Muscle of leg (tissue), 11 donors: ENCODE results near the gene KRTAP1-1. TPM values are rescaled to one million over a fixed set of nuclear protein-coding genes. Genes with fewer than 3 reads are reported as not detected.
"Not testable (repeated sequence)": the region's sequence is repeated elsewhere in the genome, so short reads cannot be mapped to it uniquely, and the experiment has no call there.

Experiments used
- DNase-seq: peaks from one replicate; pipeline ENCODE4 v3.0.0; 2013
- H3K27ac ChIP-seq: one replicate; pipeline ENCODE4 v1.5.1; 2013; ENCODE audit warnings: mild to moderate bottlenecking, low read length, control low read depth
- H3K27me3 ChIP-seq: one replicate; pipeline ENCODE4 v1.6.1; 2013; ENCODE audit warnings: low read length; ENCODE audit not compliant: control insufficient read depth, insufficient read depth
- H3K36me3 ChIP-seq: one replicate; pipeline ENCODE4 v1.6.1; 2013; ENCODE audit warnings: low read length; ENCODE audit not compliant: control insufficient read depth, insufficient read depth
- H3K4me1 ChIP-seq: one replicate; pipeline ENCODE4 v1.6.1; 2013; ENCODE audit warnings: low read length; ENCODE audit not compliant: control insufficient read depth, insufficient read depth
- H3K4me3 ChIP-seq: one replicate; pipeline ENCODE4 v1.5.1; 2013; ENCODE audit warnings: low read length, control low read depth
- H3K9me3 ChIP-seq: replicated peaks from 2 replicates; pipeline ENCODE4 v1.6.1; 2013; ENCODE audit warnings: low read depth, low read length; ENCODE audit not compliant: control insufficient read depth
- WGBS: methylation state at CpG from one replicate; pipeline ENCODE4 v1.1.5; 2013; ENCODE audit warnings: missing lambda C conversion rate; ENCODE audit not compliant: insufficient coverage; 5-methylcytosine and 5-hydroxymethylcytosine counted together
- polyA plus RNA-seq, 8 donors: library from polyadenylated mRNA; unstranded; fragments of 120-200 nt; gene quantifications; one replicate each; pipeline versions ENCODE4 v1.2.1 to v1.2.3, GENCODE V29; 2013; ENCODE audit warnings: inconsistent platforms in 1 of 8, low replicate concordance in 1 of 8; ENCODE audit not compliant: insufficient read length in 8 of 8, insufficient read depth in 1 of 8
- total RNA-seq: library from RNA; stranded (reverse); fragments of 120-200 nt; gene quantifications from one replicate; pipeline ENCODE4 v1.2.4, GENCODE V29; 2013

Gene KRTAP1-1
- total and polyA plus RNA-seq, 9 donors, result not detected

DNA sequence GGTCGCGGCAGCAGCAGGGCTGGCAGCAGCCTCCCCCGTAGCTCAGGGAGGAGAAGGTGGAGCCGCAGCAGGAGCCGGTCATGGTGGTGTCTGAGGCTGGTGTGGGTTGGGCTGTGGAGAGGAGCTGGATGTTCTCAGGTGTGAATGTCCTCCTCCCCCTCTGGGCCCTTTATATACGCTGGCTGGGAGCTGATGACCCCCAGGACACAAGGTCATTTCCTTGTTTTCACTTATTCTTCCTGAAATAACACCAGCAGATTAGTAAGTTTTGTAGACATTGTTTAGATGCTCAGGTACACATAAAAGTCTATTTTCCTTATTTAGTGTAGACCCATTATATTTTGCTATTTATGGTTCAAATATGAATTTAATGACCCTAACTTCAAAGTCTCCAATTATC is 13.9 kb upstream of the KRTAP1-1 start, which contains the start of gene KRTAP2-2:
TSS of gene KRTAP2-2 (minus strand) at position 101 of the 400 bp plus-strand sequence. CDS start at position 82, 19 bp downstream.
- not testable (repeated sequence) for H3K9me3 ChIP-seq, DNase-seq, H3K4me3 ChIP-seq, H3K4me1 ChIP-seq, H3K27me3 ChIP-seq, H3K36me3 ChIP-seq, H3K27ac ChIP-seq
- WGBS, result no CpG with 5 or more reads among the region's 6 CpGs

DNA sequence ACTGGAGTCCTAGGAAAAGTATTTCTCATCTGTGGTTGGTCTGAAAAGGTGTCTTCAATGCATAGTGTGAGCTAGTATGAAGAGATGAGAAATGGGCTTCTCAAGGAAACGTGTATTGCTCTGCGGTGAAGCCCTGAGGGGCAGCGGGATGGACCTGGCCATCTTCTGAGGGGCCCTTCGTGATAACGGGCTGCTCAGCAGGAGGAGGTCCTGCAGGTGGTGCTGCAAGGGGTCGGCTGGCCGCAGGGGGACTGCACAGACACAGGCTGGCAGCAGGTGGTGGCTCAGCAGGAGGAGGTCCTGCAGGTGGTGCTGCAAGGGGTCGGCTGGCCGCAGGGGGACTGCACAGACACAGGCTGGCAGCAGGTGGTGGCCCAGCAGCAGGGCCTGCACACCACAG is 13.3 kb upstream of the KRTAP1-1 start:
- not testable (repeated sequence) for H3K9me3 ChIP-seq, H3K4me1 ChIP-seq, H3K36me3 ChIP-seq, DNase-seq, H3K4me3 ChIP-seq, H3K27me3 ChIP-seq, H3K27ac ChIP-seq
- WGBS, result 64% methylated on average over 2 of the region's 9 CpGs

DNA sequence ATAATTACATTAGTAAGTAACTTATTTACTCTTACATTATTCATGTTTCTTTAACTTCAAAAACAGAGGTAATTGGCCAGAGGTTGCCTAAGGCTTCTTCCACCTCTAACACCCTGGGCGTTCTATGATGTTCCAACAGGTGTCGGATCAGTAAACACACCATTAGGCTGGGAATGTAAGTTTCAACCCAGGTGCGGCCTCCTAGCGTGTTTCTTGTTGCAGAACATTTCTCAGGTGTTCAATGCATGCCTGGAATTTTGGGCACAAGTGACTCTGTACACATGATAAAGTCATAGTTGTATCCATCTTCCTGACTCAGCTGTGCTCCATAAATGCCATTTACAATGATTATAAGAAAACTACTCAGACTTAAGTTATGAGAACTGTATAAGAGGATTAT is 12.8 kb upstream of the KRTAP1-1 start:
- peaks cover 2% of the 10 kb centered on the region for H3K27me3 ChIP-seq
- H3K9me3 ChIP-seq, result no peaks in the 10 kb centered on the region
- no peaks in the 10 kb centered on the region for H3K4me1 ChIP-seq
- 79% methylated on average over 4 of the region's 4 CpGs for whole genome bisulfite sequencing
- H3K4me3 ChIP-seq, result no peak overlapping the region
- DNase-seq, result no peak
- H3K36me3 ChIP-seq, result no peaks in the 10 kb centered on the region
- H3K27ac ChIP-seq, result no peak overlapping the region

DNA sequence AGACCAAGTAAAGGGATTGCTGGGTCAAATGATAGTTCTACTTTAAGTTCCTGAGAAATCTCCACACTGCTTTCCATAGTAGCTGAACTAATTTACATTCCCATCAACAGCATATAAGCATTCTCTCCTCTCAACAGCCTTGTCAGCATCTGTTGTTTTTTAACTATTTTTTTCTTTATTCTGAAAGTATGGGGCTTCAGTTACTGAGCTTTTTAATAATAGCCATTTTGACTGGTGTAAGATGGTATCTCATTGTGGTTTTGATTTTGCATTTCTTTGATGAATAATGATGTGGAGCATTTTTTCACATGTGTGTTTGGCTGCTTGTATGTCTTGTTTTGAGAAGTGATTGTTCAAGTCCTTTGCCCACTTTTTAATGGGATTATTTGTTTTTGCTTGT is 11.3 kb upstream of the KRTAP1-1 start:
- Histone ChIP-seq H3K4me3 (no peak overlapping the region), H3K27me3 (peaks cover 6% of the 10 kb centered on the region), H3K36me3 (no peaks in the 10 kb centered on the region), H3K27ac (no peak overlapping the region), H3K9me3 (no peaks in the 10 kb centered on the region), H3K4me1 (no peaks in the 10 kb centered on the region)
- no peak for DNase-seq

DNA sequence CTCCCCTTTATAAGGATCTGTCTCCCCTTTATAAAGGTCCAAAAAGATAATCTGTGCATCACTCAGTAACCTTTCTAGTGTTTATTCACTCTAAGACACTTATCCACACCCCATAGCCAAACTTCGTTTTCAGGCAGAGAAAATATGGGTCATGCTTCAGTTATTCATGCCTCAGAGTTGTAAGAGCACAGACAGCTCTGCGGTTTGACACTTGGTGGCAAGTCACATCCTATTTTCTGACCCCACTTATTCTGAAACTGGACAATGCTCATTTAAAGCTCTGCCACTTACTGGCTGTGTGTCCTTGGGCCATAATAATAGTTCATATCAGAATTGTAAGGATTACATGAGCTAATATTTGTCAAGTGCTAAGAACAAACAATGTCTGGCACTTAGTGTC is 7.9 kb upstream of the KRTAP1-1 start:
- no peaks in the 10 kb centered on the region for H3K36me3 ChIP-seq
- DNase-seq, result no peak
- peaks cover 6% of the 10 kb centered on the region for H3K27me3 ChIP-seq
- no peaks in the 10 kb centered on the region for H3K4me1 ChIP-seq
- H3K4me3 ChIP-seq, result no peak overlapping the region
- WGBS, result 70% methylated on average over 2 of the region's 2 CpGs
- no peak overlapping the region for H3K27ac ChIP-seq
- no peaks in the 10 kb centered on the region for H3K9me3 ChIP-seq

DNA sequence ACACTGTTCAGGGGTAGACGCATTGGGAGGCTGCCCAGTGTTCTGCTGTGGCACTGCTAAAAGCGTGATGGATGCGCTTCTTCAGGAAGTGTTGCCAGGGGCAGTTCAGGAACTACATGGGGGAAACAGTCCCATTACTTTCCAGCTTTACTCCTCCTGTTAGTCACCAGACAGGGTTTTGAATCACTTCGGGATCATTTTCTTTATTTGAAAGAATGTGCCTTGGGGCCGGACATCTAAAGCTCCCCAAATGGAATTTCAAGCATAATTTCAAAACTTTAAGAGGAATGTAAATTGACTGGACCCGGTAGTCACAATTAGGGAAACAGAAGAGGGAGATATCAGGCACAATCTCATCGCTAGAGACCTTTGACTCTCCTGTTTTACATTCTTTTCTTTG is 7.2 kb upstream of the KRTAP1-1 start:
- DNase-seq, result no peak
- Histone ChIP-seq H3K9me3 (no peaks in the 10 kb centered on the region), H3K4me3 (no peak overlapping the region), H3K27me3 (peaks cover 6% of the 10 kb centered on the region), H3K36me3 (no peaks in the 10 kb centered on the region), H3K27ac (no peak overlapping the region), H3K4me1 (no peaks in the 10 kb centered on the region)
- no CpG with 5 or more reads among the region's 7 CpGs for WGBS

DNA sequence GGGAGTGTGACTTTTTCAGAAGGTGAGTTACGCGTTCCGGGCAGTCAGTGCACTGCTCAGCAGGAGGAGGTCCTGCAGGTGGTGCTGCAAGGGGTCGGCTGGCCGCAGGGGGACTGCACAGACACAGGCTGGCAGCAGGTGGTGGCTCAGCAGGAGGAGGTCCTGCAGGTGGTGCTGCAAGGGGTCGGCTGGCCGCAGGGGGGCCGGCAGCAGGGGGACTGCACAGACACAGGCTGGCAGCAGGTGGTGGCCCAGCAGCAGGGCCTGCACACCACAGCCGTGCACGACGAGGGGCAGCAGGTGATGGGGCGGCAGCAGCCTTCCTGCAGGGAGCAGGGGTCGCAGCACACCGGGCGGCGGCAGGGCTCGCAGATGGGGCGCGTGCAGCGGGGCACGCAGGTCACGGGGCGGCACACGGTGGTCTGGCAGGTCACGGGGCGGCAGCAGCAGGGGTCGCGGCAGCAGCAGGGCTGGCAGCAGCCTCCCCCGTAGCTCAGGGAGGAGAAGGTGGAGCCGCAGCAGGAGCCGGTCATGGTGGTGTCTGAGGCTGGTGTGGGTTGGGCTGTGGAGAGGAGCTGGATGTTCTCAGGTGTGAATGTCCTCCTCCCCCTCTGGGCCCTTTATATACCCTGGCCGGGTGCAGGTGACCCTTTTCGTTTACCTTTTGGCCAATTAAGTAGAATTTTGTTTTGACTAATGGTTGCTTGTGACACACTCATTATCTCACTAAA is 5.7 kb upstream of the KRTAP1-1 start, which contains the start of gene KRTAP2-1:
TSS of gene KRTAP2-1 (minus strand) at position 582 of the 731 bp plus-strand sequence. CDS start at position 533, 49 bp downstream.
- WGBS, result 63% methylated on average over 5 of the region's 33 CpGs
- H3K27me3 ChIP-seq, DNase-seq: not testable (repeated sequence)

DNA sequence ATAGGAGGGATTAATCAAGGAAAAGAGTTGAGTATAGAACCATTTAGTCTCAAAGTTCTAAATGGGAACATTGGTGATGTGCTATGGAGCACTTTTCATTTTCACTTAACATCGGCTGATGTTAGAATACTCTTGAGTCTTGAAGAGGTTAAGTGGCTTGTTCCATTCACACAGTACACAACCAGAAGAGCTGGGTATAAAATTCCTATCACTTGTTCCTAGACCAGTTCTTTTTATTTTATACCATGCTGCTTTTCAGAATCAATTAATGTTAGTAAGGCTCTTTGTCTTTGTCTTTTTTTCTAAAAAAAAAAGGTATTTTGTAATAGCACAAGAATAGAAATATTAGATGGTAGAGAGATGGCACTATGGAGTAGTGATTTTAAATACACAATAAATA is 1.7 kb upstream of the KRTAP1-1 start:
- H3K9me3 ChIP-seq, result no peaks in the 10 kb centered on the region
- WGBS, result no CpG with 5 or more reads among the region's 1 CpG
- no peak overlapping the region for H3K27ac ChIP-seq
- no peak for DNase-seq
- no peaks in the 10 kb centered on the region for H3K4me1 ChIP-seq
- H3K4me3 ChIP-seq, result no peak overlapping the region
- H3K36me3 ChIP-seq, result no peaks in the 10 kb centered on the region
- peaks cover under 1% of the 10 kb centered on the region for H3K27me3 ChIP-seq

More for the DNA sequence above, 5.7 kb upstream of the KRTAP1-1 start, which contains the start of gene KRTAP2-1:
- not testable (repeated sequence) for H3K9me3 ChIP-seq, H3K4me1 ChIP-seq, H3K4me3 ChIP-seq, H3K36me3 ChIP-seq, H3K27ac ChIP-seq

DNA sequence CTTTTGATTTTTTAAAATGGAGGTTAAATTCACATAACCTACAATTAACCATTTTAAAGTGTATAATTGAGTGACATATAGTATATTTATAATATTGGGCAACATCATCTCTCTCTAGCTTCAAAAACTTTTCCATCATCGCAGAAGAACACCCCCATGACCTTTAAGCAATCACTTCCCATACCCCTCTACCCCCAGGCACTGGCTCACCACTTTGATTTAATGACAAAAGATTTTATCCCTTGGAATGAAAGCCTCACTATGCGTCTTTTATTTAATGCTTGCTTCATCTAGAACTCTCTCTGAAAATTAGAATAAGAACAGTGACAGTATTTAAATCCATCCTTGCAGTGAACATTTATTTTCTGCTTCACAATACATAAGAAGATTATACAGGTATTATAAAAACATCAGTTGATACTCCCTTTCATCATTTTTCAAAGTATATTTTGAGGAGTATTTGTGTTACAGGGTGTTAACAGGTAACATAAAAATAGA is 3.3 kb downstream of the KRTAP1-1 start:
- Histone ChIP-seq H3K4me3 (no peak overlapping the region), H3K36me3 (no peaks in the 10 kb centered on the region), H3K27me3 (no peaks in the 10 kb centered on the region), H3K9me3 (no peaks in the 10 kb centered on the region), H3K27ac (no peak overlapping the region), H3K4me1 (no peaks in the 10 kb centered on the region)
- no CpG with 5 or more reads among the region's 2 CpGs for WGBS
- DNase-seq, result no peak

DNA sequence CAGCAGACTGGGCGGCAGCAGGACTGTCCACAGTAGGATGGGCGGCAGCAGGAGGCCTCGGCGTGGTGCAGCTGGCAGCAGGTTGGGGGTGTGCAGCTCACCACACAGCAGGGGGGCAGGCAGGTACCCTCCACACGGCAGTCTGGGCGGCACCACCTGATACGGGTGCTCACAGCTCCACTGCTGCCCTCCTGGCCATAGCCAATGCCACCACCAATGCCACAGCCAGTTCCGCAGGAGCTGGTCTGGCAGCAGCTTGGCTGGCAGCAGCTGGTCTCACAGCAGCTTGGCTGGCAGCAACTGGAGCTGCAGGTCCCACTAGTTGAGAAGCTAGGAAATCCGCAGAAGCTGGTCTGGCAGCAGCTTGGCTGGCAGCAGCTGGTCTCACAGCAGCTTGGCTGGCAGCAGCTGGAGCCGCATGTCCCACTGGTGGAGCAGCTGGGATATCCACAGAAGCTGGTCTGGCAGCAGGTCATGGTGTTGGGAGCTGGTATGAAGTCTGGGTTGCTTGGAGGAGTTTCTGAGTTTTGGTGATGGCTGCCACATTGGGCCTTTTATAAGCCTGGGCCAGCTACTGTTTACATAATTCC is 6.8 kb downstream of the KRTAP1-1 start, which contains the start of gene KRTAP1-3:
TSS of gene KRTAP1-3 (minus strand) at position 529 of the 590 bp plus-strand sequence. CDS start at position 476, 53 bp downstream.
- not testable (repeated sequence) for H3K36me3 ChIP-seq, H3K4me1 ChIP-seq, H3K4me3 ChIP-seq, H3K9me3 ChIP-seq, H3K27ac ChIP-seq, H3K27me3 ChIP-seq
- DNase-seq, result peak; percentile 41
- WGBS, result 83% methylated on average over 6 of the region's 10 CpGs
